AG04449 (cell line): Measurements from ENCODE around the gene RORB.

Source experiments
- CTCF ChIA-PET: fragments of 350-600 bp; formaldehyde crosslinking; extraction: SDS; loops from one replicate; lab custom pipeline; 2021; ENCODE audit warnings: antibody characterized with exemption; lab: Yijun Ruan, JAX
- POLR2A ChIA-PET: fragments of 400-600, 350-600 bp; formaldehyde crosslinking; extraction: SDS; loops from one replicate; lab custom pipeline; 2020; ENCODE audit warnings: antibody characterized with exemption, inconsistent platforms; lab: Yijun Ruan, JAX
- DNase-seq: peaks from one replicate; pipeline ENCODE4 v3.0.0-alpha.2; 2010; ENCODE audit warnings: low read depth, low spot score
- H3K4me3 ChIP-seq: 2 replicates; pipeline ENCODE4 v1.5.1; 2011; ENCODE audit warnings: low read depth, mild to moderate bottlenecking, control low read depth, low read length
- TF ChIP-seq, protein P1 (sequence below): IDR thresholded peaks from one replicate; pipeline ENCODE4 v1.5.1; 2011; ENCODE audit warnings: mild to moderate bottlenecking, moderate library complexity, low read length, control low read depth, inconsistent platforms; ENCODE audit not compliant: insufficient read depth; ENCODE audit errors: missing control alignments

The RORB gene

DNA sequence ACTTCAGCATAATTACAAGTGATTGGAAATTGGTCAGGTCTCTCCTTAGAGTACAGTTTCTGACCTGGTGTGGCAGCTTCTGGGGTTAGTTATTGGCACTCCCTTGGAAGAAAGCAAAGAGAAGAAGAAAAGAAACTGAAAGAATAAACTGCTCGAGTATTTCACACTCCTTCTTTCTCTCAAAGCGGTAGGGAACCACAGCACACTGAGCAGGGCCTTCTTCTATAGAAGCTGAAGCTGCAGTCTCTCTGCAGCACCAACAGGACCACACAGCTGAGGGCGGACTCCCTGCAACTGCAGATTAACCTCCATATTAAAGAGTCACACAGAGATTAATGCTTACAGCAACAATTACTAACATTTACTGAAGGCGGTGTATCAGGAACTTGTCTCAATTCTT is 238.6 kb downstream of the RORB start:
- ChIA-PET CTCF (interaction anchor here (0.6 to 1.4 kb wide), 2 partner anchors 293 to 1535 kb away, joined by 3 to 4 read pairs; partner anchors contain the start of gene CARNMT1), POLR2A (no interaction called here)
- DNase-seq = no peak
- TF ChIP-seq, protein P1, sequence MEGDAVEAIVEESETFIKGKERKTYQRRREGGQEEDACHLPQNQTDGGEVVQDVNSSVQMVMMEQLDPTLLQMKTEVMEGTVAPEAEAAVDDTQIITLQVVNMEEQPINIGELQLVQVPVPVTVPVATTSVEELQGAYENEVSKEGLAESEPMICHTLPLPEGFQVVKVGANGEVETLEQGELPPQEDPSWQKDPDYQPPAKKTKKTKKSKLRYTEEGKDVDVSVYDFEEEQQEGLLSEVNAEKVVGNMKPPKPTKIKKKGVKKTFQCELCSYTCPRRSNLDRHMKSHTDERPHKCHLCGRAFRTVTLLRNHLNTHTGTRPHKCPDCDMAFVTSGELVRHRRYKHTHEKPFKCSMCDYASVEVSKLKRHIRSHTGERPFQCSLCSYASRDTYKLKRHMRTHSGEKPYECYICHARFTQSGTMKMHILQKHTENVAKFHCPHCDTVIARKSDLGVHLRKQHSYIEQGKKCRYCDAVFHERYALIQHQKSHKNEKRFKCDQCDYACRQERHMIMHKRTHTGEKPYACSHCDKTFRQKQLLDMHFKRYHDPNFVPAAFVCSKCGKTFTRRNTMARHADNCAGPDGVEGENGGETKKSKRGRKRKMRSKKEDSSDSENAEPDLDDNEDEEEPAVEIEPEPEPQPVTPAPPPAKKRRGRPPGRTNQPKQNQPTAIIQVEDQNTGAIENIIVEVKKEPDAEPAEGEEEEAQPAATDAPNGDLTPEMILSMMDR = no peak
- H3K4me3 ChIP-seq = no peak overlapping the region

DNA sequence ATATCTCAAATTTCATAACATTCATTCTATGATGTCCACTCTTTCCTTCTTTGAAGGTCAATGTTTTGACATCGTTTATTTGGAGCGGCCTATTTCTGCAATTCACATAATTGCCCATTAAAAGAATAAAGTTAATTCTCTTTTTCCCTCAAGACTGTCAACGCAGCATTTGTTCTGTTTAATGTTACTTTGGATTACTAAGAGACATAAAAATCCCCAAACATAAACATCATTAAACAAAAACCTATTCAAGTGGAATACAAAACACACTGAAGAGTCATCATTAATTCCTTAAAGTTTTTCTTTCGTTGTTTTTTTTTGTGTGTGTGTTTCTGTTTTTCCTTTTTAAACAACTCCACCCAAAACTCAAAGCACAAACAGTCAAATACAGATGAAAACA is 239.5 kb downstream of the RORB start:
- DNase-seq = no peak
- CTCF ChIA-PET = interaction anchor here (1.4 kb wide), 1 partner anchor 292 kb away, joined by 3 read pairs; the partner anchor contains the start of gene CARNMT1
- POLR2A ChIA-PET = no interaction called here
- H3K4me3 ChIP-seq = no peak overlapping the region
- TF ChIP-seq, protein P1 = no peak

DNA sequence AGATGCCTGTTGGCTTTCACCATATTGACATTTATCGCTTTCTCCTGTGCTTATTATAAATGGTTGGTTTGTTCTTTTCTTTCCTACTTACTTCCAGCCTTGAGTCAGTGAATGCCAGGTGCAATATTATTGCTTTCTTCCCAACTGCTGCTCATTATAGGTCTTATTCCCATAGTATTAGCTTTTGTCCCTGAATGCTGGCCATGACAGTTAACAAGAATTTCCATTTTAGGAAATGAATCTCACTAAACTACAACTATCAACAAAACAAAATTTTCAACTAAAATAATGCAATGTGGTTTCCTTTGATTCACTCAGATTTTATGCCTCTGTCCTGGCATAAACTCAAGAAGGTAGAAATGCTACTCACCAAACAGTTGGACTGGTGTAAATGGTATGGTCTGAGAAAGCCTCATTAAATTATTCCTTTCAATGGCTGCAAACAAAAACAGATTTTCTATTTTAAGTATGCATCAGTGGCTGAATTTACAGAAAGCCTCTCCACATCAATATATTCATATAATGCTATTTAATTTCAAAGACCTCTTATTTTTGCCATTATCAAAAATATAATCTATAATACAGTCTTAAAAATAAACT is 245.2 kb downstream of the RORB start:
- TF ChIP-seq, protein P1 = no peak
- no peak overlapping the region for H3K4me3 ChIP-seq
- DNase-seq = no peak
- CTCF ChIA-PET = interaction anchor here (0.8 to 3.1 kb wide), 13 partner anchors 10 to 1543 kb away, joined by 3 to 29 read pairs (median 6); no protein-coding TSS in a partner anchor
- POLR2A ChIA-PET = no interaction called here
